Erythroblast (primary cell): ENCODE results near the gene S100A16.

Experiments
- GATA1 ChIP-seq: IDR thresholded peaks from 2 replicates; pipeline ENCODE4 v1.6.1; 2011; ENCODE audit warnings: low read depth, mild to moderate bottlenecking, control low read depth, low read length, moderate library complexity
- POLR2A ChIP-seq: IDR thresholded peaks from 2 replicates; pipeline ENCODE4 v1.6.1; 2011; ENCODE audit warnings: mild to moderate bottlenecking, low read length

- TF ChIP-seq POLR2A (no peak), GATA1 (no peak)
Measured at GRCh38 chr1:153606194-153606593, 6.7 kb downstream of the S100A16 start.
